GM21515 (cell line): ENCODE data around the gene PLEKHG4.
A peak's percentile ranks its signal among the peaks of the same experiment; 100 is the strongest.

Experiments used
- ATAC-seq: cut with Tn5 transposase; IDR thresholded peaks from one replicate; pipeline ENCODE4 v1.9.1; 2021; ENCODE audit not compliant: unreplicated experiment

The PLEKHG4 gene

GRCh38 chr16:67286441-67287235 lies 7.3 kb downstream of the PLEKHG4 start:
- no peak for ATAC-seq

GRCh38 chr16:67287960-67288359 lies 8.6 kb downstream of the PLEKHG4 start:
- ATAC-seq, result no peak

- no peak for ATAC-seq
Measured at GRCh38 chr16:67291461-67291860, 12.1 kb downstream of the PLEKHG4 start.

GRCh38 chr16:67294171-67294757 lies 14.9 kb downstream of the PLEKHG4 start:
- ATAC-seq, result no peak

- no peak for ATAC-seq
Measured at GRCh38 chr16:67294938-67295361, 15.6 kb downstream of the PLEKHG4 start.

- ATAC-seq, result no peak
Measured at GRCh38 chr16:67296420-67296819, 17.1 kb downstream of the PLEKHG4 start.

- ATAC-seq, result no peak
Measured at GRCh38 chr16:67298277-67298676, 18.9 kb downstream of the PLEKHG4 start.

GRCh38 chr16:67299269-67299668 lies 19.9 kb downstream of the PLEKHG4 start:
- no peak for ATAC-seq

GRCh38 chr16:67301080-67301782 lies 21.9 kb downstream of the PLEKHG4 start:
- ATAC-seq, result no peak

- ATAC-seq, result no peak
Measured at GRCh38 chr16:67302076-67302475, 22.7 kb downstream of the PLEKHG4 start.

GRCh38 chr16:67302970-67303369 lies 23.6 kb downstream of the PLEKHG4 start:
- no peak for ATAC-seq

GRCh38 chr16:67304020-67304419 lies 24.7 kb downstream of the PLEKHG4 start:
- ATAC-seq, result no peak

- no peak for ATAC-seq
Measured at GRCh38 chr16:67305216-67306071, 26.1 kb downstream of the PLEKHG4 start.

GRCh38 chr16:67310561-67310960 lies 31.2 kb downstream of the PLEKHG4 start:
- no peak for ATAC-seq

GRCh38 chr16:67311607-67312488 lies 32.5 kb downstream of the PLEKHG4 start:
- peak; percentile 55 for ATAC-seq

GRCh38 chr16:67312719-67313118 lies 33.4 kb downstream of the PLEKHG4 start:
- no peak for ATAC-seq

- no peak for ATAC-seq
Measured at GRCh38 chr16:67317853-67318252, 38.5 kb downstream of the PLEKHG4 start.

- no peak for ATAC-seq
Measured at GRCh38 chr16:67326115-67326471, 46.8 kb downstream of the PLEKHG4 start.

GRCh38 chr16:67326472-67327309 lies 47.4 kb downstream of the PLEKHG4 start, which contains the start of the genes KCTD19 and LRRC36:
TSS of gene KCTD19 (minus strand) at chr16:67326741. CDS start at chr16:67326707, 34 bp downstream.
TSS of gene LRRC36 (plus strand) at chr16:67326815. CDS start at chr16:67326863, 48 bp downstream.
- no peak for ATAC-seq
